SK-MEL-5 (cell line): ENCODE data around the gene PRKG1. TPM values are rescaled to one million over a fixed set of nuclear protein-coding genes. Genes with fewer than 3 reads are reported as not detected.
"Not testable (repeated sequence)": the region's sequence is repeated elsewhere in the genome, so short reads cannot be mapped to it uniquely, and the experiment has no call there.

Experiments
- DNase-seq: peaks from one replicate; pipeline ENCODE4 v3.0.0-alpha.2; 2016; ENCODE audit warnings: low read depth, low spot score
- in situ Hi-C: cut with HindIII; loops from 2 replicates; pipeline ENCODE4 v1.10.0; 2016; ENCODE audit warnings: low sequenced_read_pairs, high pct_unique_total_duplicates, low pct_unique_long_range_greater_than_20kb
- total RNA-seq: library from RNA; depleted of rRNA; stranded (reverse); fragments of >200 nt; shearing (Covaris generic); gene quantifications from 2 replicates; pipeline ENCODE4 v1.2.3, GENCODE V29; 2014

Gene PRKG1
- total RNA-seq, 1 experiment from 2014 or later: 4.6 TPM

DNA sequence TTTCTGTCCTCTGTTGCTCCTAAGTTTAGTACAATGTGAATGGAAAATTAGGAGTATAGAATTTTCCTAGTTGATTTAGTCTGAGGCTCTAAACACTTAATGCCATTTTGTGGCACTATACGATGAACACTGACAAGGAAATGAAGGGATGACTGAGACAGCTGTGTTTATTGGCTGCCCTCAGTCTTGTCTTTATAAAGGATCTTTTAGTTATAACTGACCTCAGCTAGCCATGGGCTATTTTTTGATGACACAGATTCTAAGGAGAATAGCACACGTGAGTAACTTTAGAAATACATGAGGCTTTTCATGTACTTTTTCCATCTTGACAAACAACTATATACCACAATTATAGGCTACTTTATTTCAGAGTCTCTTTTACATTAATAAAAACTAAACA lies 113.7 kb downstream of the PRKG1 start:
- peak; percentile 74 for DNase-seq
- in situ Hi-C loops: no loop called here

DNA sequence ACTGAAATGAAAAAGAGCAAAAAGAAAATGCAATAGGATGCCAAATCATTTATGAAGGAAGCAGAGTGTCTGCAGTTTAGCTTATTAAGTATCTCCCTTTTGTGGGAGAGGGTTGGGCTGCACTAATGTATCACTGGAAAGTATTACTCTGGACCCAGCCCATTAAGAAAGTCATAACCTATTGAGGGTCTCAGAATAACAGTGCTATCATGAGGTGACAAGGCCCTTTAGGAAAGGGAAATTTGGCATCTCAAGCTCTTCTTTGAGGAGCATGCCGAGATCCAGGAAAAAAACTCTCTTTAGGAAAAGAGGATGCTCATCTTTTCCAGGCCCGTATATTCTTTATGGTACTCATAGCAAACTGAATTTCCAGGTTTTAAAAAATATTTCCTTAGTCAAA lies 114.6 kb downstream of the PRKG1 start:
- in situ Hi-C loops: no loop called here
- DNase-seq: no peak

DNA sequence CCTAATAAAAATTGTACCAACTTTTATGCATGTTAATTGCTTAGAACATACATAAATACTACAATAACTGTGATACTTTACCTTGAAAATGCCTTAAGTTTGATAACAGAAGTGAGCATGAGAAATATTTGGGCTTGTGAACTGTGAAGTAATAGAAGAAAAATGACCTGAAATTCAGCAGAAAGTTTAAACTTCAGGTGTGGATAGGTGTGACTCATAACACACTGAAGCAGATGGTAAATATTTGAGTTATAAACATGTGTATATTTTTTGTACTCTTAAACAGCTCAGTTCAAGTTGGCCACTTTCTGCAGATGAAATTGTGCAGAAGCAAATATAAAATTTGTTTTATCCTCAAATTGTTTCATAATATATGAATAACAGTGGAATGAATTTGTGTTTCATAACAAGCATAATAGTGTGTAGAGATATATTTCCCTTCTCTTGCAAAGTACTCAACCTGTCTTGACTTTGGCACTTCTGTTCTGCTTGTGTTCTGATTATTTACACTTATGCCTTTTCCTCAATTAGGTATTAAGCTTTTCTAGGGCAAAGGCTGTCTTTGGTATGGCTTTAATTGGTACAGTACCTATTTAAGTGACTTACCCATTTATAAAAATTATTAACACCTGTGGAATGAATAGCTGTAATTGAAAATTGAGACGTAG lies 122.4 kb downstream of the PRKG1 start:
- in situ Hi-C loops: no loop called here
- no peak for DNase-seq

DNA sequence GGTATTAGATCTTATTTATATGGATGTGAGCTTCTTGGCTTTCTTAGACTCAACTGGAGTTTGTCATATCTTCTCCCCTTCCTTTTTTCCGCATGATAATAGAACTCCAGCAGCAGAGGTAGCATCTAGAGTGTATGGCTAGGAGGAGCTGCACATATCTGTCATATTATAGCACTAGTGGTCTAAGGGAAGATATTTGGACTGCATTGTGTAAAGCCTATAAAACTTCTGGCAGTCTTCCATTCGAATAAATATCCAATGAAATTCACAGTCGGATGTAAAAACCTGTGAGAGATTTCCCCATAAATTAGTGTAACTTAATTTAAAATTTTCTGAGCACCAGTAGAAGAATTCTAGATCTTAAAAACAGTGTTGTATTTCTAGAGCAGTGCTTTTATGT lies 123.9 kb downstream of the PRKG1 start:
- in situ Hi-C loops: no loop called here
- no peak for DNase-seq

DNA sequence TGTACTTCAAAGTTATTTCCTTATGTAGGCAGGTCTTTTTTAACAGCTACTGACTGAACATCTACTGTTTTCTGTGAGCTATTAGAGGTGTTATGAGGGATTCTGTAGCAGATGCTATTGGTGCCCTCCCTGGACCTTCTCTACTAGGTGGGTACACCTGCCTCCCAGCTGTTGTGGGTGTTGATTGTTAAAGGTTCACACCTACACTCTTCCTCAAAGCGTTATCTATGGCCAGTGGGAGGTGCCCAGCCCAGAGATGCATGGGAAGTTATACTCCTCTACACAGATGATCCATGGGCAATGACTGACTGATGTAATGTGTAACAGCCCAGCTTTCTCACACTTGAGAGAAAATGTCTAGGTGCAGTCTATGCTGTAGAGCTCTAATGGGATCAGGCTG lies 127.7 kb downstream of the PRKG1 start:
- DNase-seq: no peak
- in situ Hi-C loops: no loop called here

DNA sequence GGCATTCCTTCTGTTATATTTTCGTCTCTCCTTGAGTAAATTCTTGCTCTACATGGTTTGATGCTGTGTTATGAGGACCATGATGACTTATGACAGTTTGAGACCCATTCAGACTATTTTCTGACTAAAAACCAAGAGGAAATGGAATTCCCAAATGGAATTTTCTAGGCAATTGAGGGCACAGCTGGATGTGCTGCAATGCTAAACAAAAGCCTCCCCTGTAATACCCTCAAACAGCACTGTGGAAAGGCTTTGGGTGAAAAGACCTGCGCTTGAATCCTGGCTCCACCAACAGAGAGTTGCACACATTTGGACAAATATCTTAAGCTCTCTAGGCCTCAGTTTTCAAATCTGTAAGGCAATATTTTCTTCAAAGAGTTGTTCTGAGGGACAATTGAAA lies 129.1 kb downstream of the PRKG1 start:
- no peak for DNase-seq
- in situ Hi-C loops: no loop called here

DNA sequence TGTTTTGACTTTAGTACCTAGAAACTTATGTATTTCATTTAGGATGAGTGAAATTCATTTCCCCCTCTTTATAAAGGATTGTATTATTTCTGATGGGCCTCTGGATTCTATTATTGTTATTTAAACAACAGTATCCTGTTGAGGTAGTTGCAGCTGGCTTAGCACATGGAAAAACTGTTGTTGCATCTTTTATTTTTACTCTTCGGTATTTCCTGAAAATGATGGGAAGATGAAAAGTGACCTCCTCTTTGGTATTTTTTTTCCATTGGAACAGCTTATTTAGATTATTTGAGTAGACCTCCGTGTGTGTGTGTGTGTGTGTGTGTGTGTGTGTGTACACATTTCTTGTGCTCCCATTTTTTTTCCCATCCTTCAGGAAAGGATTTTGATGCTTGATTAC lies 129.8 kb downstream of the PRKG1 start:
- in situ Hi-C loops: no loop called here
- no peak for DNase-seq

DNA sequence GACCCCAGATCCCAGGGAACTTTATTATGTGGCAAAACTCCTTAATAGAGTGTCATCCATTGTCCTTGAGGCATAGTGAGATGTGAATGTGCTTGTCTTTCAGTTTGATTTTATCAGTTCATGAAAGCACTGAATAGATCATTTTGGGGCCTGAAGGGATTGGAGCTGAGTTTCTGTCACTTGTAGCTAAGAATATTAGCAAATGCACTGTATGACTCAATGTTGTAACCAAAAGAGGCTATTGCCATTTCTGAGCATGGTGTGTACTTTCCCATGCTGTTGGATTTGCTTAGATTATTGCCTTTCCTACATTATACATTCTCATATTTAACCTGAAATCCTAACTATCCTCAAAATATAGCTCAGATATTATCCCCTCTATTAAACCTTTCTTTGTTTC lies 130.4 kb downstream of the PRKG1 start:
- DNase-seq: no peak
- in situ Hi-C loops: no loop called here

DNA sequence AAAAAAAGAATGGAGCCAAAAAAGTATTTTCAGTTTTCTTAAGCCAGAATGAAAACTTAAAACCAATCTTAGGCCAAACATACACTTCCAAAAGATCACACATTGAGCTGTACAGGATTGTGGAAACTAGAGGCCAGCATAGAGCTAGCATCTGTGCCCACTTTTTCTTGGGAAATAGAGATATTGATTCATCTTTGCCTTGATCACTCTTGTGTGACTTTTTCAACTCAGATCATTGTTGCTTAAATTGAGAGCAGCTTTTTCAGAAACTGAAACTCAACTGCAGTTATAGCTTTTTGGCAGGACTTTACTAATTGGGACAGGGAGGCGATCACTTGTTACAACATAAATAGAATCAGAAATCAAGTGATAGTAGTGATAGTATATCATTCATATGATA lies 132.2 kb downstream of the PRKG1 start:
- no peak for DNase-seq
- in situ Hi-C loops: no loop called here

DNA sequence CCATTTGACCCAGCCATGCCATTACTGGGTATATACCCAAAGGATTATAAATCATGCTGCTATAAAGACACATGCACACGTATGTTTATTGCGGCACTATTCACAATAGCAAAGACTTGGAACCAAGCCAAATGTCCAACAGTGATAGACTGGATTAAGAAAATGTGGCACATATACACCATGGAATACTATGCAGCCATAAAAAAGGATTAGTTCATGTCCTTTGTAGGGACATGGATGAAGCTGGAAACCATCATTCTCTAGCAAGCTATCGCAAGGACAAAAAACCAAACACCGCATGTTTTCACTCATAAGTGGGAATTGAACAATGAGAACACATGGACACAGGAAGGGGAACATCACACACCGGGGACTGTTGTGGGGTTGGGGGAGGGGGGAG lies 138.7 kb downstream of the PRKG1 start:
- in situ Hi-C loops, DNase-seq: not testable (repeated sequence)

DNA sequence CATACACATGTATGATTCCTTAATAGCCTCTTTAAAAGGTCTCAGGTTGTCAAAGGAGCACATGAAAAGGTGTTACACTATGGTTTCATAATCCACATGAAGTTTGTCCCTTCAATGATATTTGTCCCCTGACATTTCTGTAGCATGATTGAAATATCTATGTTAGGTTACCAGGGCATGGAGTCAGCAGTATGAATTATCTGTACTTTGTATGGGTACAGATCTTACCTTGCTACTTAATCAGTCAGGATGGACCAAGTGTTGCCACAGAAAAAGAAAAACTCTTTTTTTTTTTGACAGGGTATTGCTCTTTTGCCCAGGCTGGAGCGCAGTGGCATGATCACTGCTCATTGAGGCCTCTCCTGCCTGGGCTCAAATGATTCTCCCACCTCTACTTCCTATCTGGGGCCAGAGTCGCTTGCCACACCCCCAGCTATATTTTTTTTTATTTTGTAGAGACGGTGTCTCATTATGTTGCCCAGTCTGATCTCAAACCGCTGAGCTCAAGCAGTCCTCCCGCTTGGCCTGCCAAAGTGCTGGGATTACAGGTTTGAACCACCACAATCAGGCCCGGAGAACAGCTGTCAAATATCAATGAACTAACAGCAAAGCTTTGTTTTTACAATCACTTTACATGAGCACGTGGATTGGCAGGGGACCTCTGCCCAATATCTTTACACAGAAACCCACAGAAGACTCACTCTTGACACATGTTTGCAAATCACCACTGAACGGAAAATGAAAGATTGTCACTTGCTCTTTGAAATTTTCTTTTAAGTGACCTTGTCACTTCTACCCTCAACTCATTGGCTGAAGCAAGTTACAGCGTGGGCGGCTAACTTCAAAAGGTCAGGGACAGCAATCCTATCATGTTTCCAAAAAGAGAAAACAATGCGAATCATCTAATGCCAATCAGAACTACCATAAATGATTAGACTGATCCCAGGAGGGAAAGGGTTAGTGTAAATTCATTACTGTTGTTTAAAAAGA lies 140.2 kb downstream of the PRKG1 start:
- no peak for DNase-seq
- in situ Hi-C loops: no loop called here

DNA sequence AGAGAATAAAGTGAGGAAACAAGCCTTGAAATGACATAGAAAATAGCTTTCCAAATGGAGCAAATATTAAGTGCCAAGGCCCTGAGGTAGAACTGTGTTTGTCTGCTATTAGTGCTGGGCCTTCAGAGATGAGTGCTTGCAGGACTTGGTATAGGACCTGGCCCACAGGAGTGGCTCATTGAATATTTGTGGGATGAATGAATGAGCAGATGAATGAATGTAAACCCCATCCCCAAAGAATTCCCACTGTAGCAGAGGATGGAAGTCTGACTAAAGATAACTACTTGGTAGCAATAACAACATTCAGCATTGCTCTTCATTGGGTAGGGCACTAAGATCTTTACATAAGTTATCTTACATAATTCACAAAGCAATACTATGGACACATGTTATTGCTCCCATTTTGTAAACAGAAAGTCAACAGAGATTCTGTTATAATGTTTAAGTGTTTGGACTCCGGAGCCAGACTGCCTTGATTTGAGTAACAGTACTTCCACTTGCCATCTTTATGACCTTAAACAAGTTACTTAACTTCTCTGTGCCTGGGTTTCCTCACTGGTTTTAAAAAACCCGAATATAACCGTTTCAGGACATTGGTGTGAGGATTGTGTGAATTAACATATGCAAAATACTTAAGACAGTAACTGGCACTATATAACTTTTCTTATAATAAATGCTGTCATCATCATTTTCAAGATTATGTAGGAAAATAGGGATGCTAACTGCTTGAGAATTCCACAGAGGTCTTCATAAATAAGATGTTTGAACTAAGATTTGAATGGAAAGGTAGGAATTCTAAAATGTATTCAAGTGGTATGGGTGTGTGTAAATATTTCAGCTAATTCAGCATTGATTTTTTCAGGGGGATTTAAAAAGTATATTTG lies 141.9 kb downstream of the PRKG1 start:
- in situ Hi-C loops: no loop called here
- DNase-seq: no peak

DNA sequence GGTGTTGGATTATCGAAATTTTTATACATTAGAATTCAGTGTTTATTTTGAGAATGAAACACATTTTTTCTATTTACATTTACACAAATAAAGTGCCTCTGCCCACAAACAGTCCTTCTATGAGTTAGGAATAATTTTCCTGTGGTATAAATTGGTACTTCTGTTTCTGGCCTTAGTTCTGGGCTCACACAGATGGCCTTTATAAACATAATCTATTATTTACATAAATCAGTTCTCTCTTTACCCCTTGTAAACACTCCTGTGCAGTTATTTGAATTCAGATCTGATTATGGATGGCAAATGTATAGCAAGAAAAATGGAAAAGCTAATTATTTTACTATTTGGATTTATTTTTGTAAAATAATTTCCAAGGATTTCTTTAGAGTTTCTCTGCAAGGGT lies 143.2 kb downstream of the PRKG1 start:
- in situ Hi-C loops: no loop called here
- DNase-seq: no peak

DNA sequence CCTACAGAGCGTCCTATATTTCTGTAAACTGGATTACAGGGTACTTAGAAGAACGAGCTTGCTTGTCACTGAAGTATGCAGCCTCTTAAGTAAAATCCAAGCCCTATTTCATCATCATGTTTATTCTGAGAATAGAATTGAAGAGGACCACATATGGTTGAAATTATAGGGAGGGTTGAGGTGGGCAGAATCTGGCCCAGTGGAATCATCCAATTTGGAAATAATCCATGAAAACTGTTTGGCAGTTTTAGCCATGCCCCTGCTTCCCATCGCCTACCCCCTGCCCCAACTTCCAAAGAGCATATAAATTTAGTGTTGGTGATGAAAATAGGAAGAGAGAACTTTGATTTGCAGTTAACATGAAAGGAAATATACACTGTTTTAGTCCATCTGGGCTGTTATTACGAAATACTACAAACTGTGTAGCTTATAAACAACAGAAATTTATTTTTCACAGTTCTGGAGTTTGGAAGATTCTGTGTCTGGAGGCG lies 150.4 kb downstream of the PRKG1 start:
- DNase-seq: no peak

DNA sequence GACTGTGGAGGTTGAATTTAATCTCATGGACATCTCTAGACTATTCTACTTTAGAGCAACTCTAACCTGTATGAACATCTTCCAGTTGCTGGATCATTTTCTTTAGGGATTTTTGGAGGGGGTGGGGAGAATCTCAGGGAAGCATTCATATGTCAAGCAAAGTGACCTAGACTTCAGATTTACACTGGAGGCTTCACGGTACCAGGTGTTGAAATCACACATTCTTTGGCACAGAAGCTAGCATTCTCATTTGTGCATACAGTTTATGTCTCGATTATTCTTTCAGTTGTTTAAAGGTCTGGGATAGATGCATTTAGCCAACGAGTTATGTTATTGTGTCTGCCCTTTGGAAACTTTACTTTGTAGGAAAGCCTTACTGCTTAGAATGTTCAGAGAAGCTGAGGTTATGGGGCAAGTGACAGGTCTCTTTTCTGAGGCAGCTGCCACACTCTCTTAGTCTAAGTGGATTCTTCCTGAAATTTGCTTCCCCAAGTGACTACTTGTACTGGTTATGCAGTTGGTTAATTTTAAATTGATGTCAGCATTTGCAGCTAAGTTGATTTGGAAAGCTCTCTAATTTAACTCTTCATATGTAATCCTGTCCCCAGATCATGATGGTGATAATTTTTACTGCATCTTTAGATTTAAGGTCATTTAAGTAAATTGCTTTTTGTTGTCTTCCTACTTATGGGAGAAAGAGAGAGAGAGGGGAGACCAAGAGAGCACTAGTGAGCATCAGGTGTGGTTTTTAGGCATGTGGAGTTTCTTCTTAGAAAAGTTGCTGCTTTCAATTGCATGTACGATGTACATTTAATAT lies 153.8 kb downstream of the PRKG1 start:
- in situ Hi-C loops: no loop called here
- DNase-seq: no peak

More for the DNA sequence above, 150.4 kb downstream of the PRKG1 start:
- in situ Hi-C loops: no loop called here

DNA sequence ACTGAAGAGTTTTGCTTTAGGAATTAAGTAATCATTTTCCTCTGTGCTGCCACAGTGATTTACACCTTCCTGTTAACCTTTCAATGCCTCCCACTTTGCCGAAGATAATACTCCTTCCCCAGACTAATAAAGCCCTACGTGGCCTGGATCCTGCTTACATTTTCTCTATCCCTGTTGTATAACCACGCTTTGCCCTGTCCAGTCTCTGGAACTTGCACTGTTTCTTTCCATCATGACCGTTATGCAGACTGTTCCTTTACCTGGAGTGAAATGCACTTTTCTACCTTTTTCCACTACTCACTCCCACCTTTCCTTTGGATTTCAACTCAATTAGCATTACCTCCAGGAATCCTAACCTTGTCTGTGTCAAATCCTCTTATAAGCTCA lies 154.4 kb downstream of the PRKG1 start:
- in situ Hi-C loops: no loop called here
- no peak for DNase-seq

DNA sequence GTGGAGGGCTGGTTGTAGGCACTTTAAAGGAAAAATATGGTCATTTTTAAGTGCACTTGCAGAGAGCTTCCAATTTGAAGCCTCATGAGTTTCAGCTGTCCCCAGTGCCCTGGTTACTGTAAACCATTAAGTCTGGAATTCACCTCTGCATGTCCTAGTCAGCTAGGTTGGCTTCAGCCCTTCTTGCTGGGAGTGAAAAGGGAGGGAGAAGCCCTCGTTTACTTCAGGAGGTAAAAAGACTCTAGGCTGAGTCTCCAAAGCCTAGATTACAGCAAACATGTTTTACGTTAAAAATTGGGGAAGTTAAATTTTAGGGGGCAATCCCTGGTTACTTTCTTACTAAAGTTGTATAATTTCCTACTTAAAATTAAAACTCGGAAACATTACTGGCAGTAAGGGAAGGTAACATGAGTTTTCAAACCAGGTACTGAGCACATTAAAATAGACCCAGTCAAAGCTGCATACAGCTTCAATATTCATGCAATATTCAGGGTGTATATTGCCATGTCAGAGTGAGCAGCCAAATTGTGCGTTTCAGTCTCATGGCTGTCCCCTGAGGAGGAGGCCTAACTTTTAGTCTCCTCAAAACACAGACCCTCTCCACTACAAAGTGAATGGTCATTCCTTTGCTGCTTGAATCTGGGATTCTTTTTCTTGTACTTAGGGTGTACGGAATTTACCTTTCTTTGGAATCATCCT lies 156.7 kb downstream of the PRKG1 start:
- in situ Hi-C loops: no loop called here
- DNase-seq: no peak
